ENCODE measurements around the gene RNF208.

GRCh38 chr9:137244486-137245449 is 22.7 kb upstream of the RNF208 start:
- TF ChIP-seq CTCF (IDR thresholded peaks at IDR 0.05) = peak; percentile 6
- TF ChIP-seq EZH2 (IDR thresholded peaks at IDR 0.05) = no peak
- TF ChIP-seq EZH2phosphoT487 (IDR thresholded peaks at IDR 0.05) = no peak
